ENCODE measurements around the gene ZWINT. TPM values are rescaled to one million over a fixed set of nuclear protein-coding genes. Genes with fewer than 3 reads are reported as not detected.
A peak's percentile ranks its signal among the peaks of the same experiment; 100 is the strongest.

ZWINT gene
- total and polyA plus RNA-seq, 2 of the 13 experiments (the other 11 are each of a cell fraction or from before 2014, with no cell fraction given), result 27.3 to 121 TPM

DNA sequence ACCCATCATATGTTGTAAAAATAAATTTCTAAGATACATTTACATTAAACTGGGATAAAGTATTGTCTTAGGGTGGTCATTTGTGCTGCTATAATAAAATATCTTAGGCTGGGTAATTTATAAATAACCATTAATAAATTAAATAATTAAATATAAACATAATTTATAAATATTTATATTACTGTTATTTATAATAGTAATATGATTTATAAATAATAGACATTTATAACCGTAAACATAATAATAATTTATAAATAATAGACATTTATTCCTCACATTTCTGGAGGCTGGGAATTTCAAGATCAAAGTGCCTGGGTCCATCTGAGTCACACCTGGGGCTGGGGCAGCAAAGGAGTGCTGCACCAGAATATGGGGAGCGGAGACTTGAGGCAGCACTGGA lies 31.1 kb downstream of the ZWINT start:
- BruUV-seq (replicated peaks), result no TSS peak
- no peak overlapping the region for H3K4me2 ChIP-seq (ENCODE audit: low read depth, low read length)
- ChIA-PET POLR2A (no interaction called here), CTCF (ENCODE audit: low intra/inter-chr PET ratio, low total read pairs) (no interaction called here)
- H4K20me1 ChIP-seq (ENCODE audit: insufficient read depth, low read length), result no peaks in the 10 kb centered on the region
- H3K27me3 ChIP-seq (ENCODE audit: control insufficient read depth in 1 of 2, insufficient read depth in 2 of 2, low read length in 2 of 2), result no peaks in the 10 kb centered on the region
- 44% methylated on average over 2 of the region's 2 CpGs for WGBS (ENCODE audit: low lambda C conversion rate)
- TF ChIP-seq ZNF615 (CRISPR knock-in tag; IDR thresholded peaks at IDR 0.05; ENCODE audit: borderline replicate concordance) (no peak), SP1 (IDR thresholded peaks at IDR 0.05) (no peak), SP1 (CRISPR knock-in tag; IDR thresholded peaks at IDR 0.05) (no peak)
- DNase-seq (ENCODE audit: low spot score), result no peak
- no peak overlapping the region for H3K27ac ChIP-seq (ENCODE audit: extremely low read length, insufficient read depth, low read length)
- no peak overlapping the region for H3K9ac ChIP-seq (ENCODE audit: insufficient read depth, low read depth, low read length)
- no peak for ATAC-seq
- in situ Hi-C loops (cut with HindIII; ENCODE audit: extremely low pct_ligation_motif_present, low pct_unique_long_range_greater_than_20kb), result no loop called here
- H3K36me3 ChIP-seq (replicated peaks in 1 of 2; ENCODE audit: control insufficient read depth in 1 of 2, insufficient read depth in 2 of 2, low read length in 2 of 2), result no peaks in the 10 kb centered on the region
- no peak overlapping the region for H3K4me3 ChIP-seq (replicated peaks in 1 of 3; ENCODE audit: insufficient read depth in 1 of 3, low read depth in 2 of 3, low read length in 3 of 3)
- no peaks in the 10 kb centered on the region for H3K4me1 ChIP-seq (ENCODE audit: insufficient read depth, low read length)
- no peaks in the 10 kb centered on the region for H3K9me3 ChIP-seq (ENCODE audit: low read length)
- FAIRE-seq, result no peak
- H3K79me2 ChIP-seq (ENCODE audit: insufficient read depth, low read length), result no peaks in the 10 kb centered on the region
- H2AFZ ChIP-seq (ENCODE audit: low read length), result no peak overlapping the region
- intact Hi-C loops (cut with micrococcal nuclease; ENCODE audit: unreplicated experiment), result no loop called here

DNA sequence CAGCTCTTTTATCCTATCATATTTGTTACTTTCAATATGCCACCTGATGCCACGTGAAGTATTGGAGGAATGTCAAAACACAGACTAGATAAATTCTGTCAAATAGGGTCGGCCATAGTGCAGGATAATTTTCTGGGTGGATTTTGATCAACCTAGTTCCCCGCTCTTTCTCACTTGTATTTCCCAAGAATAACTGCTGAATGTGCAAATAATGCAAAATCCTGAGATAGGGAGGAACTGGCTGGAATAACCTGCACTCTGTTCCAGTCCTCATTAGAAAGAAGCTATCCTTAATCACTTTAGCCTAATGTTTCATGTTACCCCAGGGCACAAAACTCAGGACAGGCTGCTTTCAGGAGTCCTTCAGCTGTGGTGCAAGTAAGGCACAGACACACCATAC lies 33.9 kb downstream of the ZWINT start:
- Histone ChIP-seq H3K4me1 (ENCODE audit: insufficient read depth, low read length) (no peaks in the 10 kb centered on the region), H3K27me3 (ENCODE audit: control insufficient read depth in 1 of 2, insufficient read depth in 2 of 2, low read length in 2 of 2) (no peaks in the 10 kb centered on the region; a peak in 1 of 5 replicates), H3K27ac (ENCODE audit: extremely low read length, insufficient read depth, low read length) (no peak overlapping the region), H4K20me1 (ENCODE audit: insufficient read depth, low read length) (no peaks in the 10 kb centered on the region), H3K79me2 (ENCODE audit: insufficient read depth, low read length) (no peaks in the 10 kb centered on the region), H3K36me3 (replicated peaks in 1 of 2; ENCODE audit: control insufficient read depth in 1 of 2, insufficient read depth in 2 of 2, low read length in 2 of 2) (no peaks in the 10 kb centered on the region), H3K4me3 (replicated peaks in 1 of 3; ENCODE audit: insufficient read depth in 1 of 3, low read depth in 2 of 3, low read length in 3 of 3) (no peak overlapping the region), H3K4me2 (ENCODE audit: low read depth, low read length) (no peak overlapping the region), H3K9ac (ENCODE audit: insufficient read depth, low read depth, low read length) (no peak overlapping the region), H3K9me3 (ENCODE audit: low read length) (no peaks in the 10 kb centered on the region), H2AFZ (ENCODE audit: low read length) (no peak overlapping the region)
- peak; percentile 81 for TF ChIP-seq MAFF (IDR thresholded peaks at IDR 0.05; ENCODE audit: low read depth, low read length)
- TF ChIP-seq KAT8 (CRISPR knock-in tag; IDR thresholded peaks at IDR 0.05), result no peak
- TF ChIP-seq HNF1A (IDR thresholded peaks at IDR 0.05; ENCODE audit: low read depth), result no peak
- TF ChIP-seq HNF1A (CRISPR knock-in tag; IDR thresholded peaks at IDR 0.05; ENCODE audit: borderline replicate concordance), result no peak
- TF ChIP-seq MAFK (conservative IDR thresholded peaks at IDR 0.05 in 1 of 2, IDR thresholded peaks at IDR 0.05 in 1 of 2; ENCODE audit: low read length in 2 of 2), result peak; percentile 81 to 88
- TF ChIP-seq ZNF451 (CRISPR knock-in tag; IDR thresholded peaks at IDR 0.05), result no peak
- no TSS peak for BruUV-seq (replicated peaks)
- intact Hi-C loops (cut with micrococcal nuclease; ENCODE audit: unreplicated experiment) (no loop called here), in situ Hi-C loops (cut with HindIII; ENCODE audit: extremely low pct_ligation_motif_present, low pct_unique_long_range_greater_than_20kb) (no loop called here)
- WGBS (ENCODE audit: low lambda C conversion rate), result 5% methylated on average over 3 of the region's 3 CpGs
- no peak for DNase-seq (ENCODE audit: low spot score)
- CTCF ChIA-PET (ENCODE audit: low intra/inter-chr PET ratio, low total read pairs), result no interaction called here
- POLR2A ChIA-PET, result no interaction called here
- no peak for FAIRE-seq
- ATAC-seq, result no peak
